ENCODE results near the gene CA12.

Gene CA12

GRCh38 chr15:63365273-63365680 lies 16.4 kb downstream of the CA12 start:
- no peak overlapping the region for H3K4me3 ChIP-seq (ENCODE audit: low read depth, low read length)
- TF ChIP-seq CTCF (IDR thresholded peaks at IDR 0.05; ENCODE audit: low read depth, low read length): no peak

- no peak overlapping the region for H3K4me3 ChIP-seq (ENCODE audit: low read depth, low read length)
- TF ChIP-seq CTCF (IDR thresholded peaks at IDR 0.05; ENCODE audit: low read depth, low read length): no peak
Measured at GRCh38 chr15:63364399-63365272, 17.0 kb downstream of the CA12 start.

GRCh38 chr15:63363292-63363691 lies 18.4 kb downstream of the CA12 start:
- no peak overlapping the region for H3K4me3 ChIP-seq (ENCODE audit: low read depth, low read length)
- TF ChIP-seq CTCF (IDR thresholded peaks at IDR 0.05; ENCODE audit: low read depth, low read length): no peak

GRCh38 chr15:63362885-63363284 lies 18.8 kb downstream of the CA12 start:
- H3K4me3 ChIP-seq (ENCODE audit: low read depth, low read length): no peak overlapping the region
- no peak for TF ChIP-seq CTCF (IDR thresholded peaks at IDR 0.05; ENCODE audit: low read depth, low read length)

- no peak overlapping the region for H3K4me3 ChIP-seq (ENCODE audit: low read depth, low read length)
- no peak for TF ChIP-seq CTCF (IDR thresholded peaks at IDR 0.05; ENCODE audit: low read depth, low read length)
Measured at GRCh38 chr15:63362196-63362595, 19.4 kb downstream of the CA12 start.

GRCh38 chr15:63360170-63360569 lies 21.5 kb downstream of the CA12 start:
- no peak overlapping the region for H3K4me3 ChIP-seq (ENCODE audit: low read depth, low read length)
- no peak for TF ChIP-seq CTCF (IDR thresholded peaks at IDR 0.05; ENCODE audit: low read depth, low read length)

- no peak for TF ChIP-seq CTCF (IDR thresholded peaks at IDR 0.05; ENCODE audit: low read depth, low read length)
- no peak overlapping the region for H3K4me3 ChIP-seq (ENCODE audit: low read depth, low read length)
Measured at GRCh38 chr15:63358241-63359029, 23.2 kb downstream of the CA12 start.

Measured in WI38 (cell line).